Measurements from ENCODE around the gene SCAPER. TPM values are rescaled to one million over a fixed set of nuclear protein-coding genes. Genes with fewer than 3 reads are reported as not detected.

SCAPER gene
- total RNA-seq, 1 experiment from 2014 or later = 10.3 TPM

GRCh38 chr15:76327191-76328105 lies 577.7 kb downstream of the SCAPER start:
- Mint-ChIP-seq H3K27me3 (ENCODE audit: low read depth) (peaks cover 37% of the 10 kb centered on the region), H3K9me3 (no peaks in the 10 kb centered on the region), H3K4me1 (peaks cover 7% of the 10 kb centered on the region; the same call in 1 of the 2 replicates), H3K4me3 (no peak overlapping the region), H3K27ac (no peak overlapping the region), H3K36me3 (no peaks in the 10 kb centered on the region)
- DNase-seq (ENCODE audit: low spot score) (no peak), ATAC-seq (no peak)
- no peak for TF ChIP-seq MYBL2 (CRISPR knock-in tag; IDR thresholded peaks at IDR 0.05)
- no peak for TF ChIP-seq ZNF281 (CRISPR knock-in tag; IDR thresholded peaks at IDR 0.05)
- TF ChIP-seq ERG (CRISPR knock-in tag; IDR thresholded peaks at IDR 0.05) = no peak
- CTCF ChIA-PET = no interaction called here
- POLR2A ChIA-PET = interaction anchor here (0.6 kb wide), 1 partner anchor 674 kb away, joined by 3 read pairs; no protein-coding TSS in a partner anchor

- no peak for TF ChIP-seq E2F4 (CRISPR knock-in tag; IDR thresholded peaks at IDR 0.05; ENCODE audit: borderline replicate concordance, low read depth)
- no peak for TF ChIP-seq GABPB1 (CRISPR knock-in tag; IDR thresholded peaks at IDR 0.05)
- no peak for TF ChIP-seq NFE2L1 (CRISPR knock-in tag; IDR thresholded peaks at IDR 0.05)
- TF ChIP-seq PRRX2 (CRISPR knock-in tag; IDR thresholded peaks at IDR 0.05) = no peak
- no peak for TF ChIP-seq ZNF425 (CRISPR knock-in tag; conservative IDR thresholded peaks at IDR 0.05)
- no peak for TF ChIP-seq NR3C1 (CRISPR knock-in tag; conservative IDR thresholded peaks at IDR 0.05; ENCODE audit: low read depth)
- TF ChIP-seq E2F1 (CRISPR knock-in tag; IDR thresholded peaks at IDR 0.05) = no peak
- TF ChIP-seq GRHL2 (CRISPR knock-in tag; IDR thresholded peaks at IDR 0.05; ENCODE audit: insufficient replicate concordance, severe bottlenecking) = no peak
- no peak for TF ChIP-seq ETV6 (CRISPR knock-in tag; IDR thresholded peaks at IDR 0.05)
- ATAC-seq (no peak), DNase-seq (ENCODE audit: low spot score) (no peak)
- ChIA-PET CTCF (no interaction called here), POLR2A (no interaction called here)
- Mint-ChIP-seq H3K36me3 (no peaks in the 10 kb centered on the region), H3K4me1 (peaks cover 7% of the 10 kb centered on the region; the same call in 1 of the 2 replicates), H3K27ac (no peak overlapping the region), H3K9me3 (no peaks in the 10 kb centered on the region), H3K27me3 (ENCODE audit: low read depth) (peaks cover 38% of the 10 kb centered on the region), H3K4me3 (no peak overlapping the region)
Observed at GRCh38 chr15:76325704-76326103, 579.4 kb downstream of the SCAPER start.

All from WTC11 (cell line).